ENCODE measurements around the gene POM121L12. TPM values are rescaled to one million over a fixed set of nuclear protein-coding genes. Genes with fewer than 3 reads are reported as not detected.

Gene POM121L12
- total RNA-seq, 1 experiment from 2014 or later = not detected

GRCh38 chr7:53050433-53050832, 15.0 kb downstream of the POM121L12 start:
- intact Hi-C loops (cut with micrococcal nuclease) = no loop called here

GRCh38 chr7:53059591-53059990, 24.2 kb downstream of the POM121L12 start:
- no peak for ATAC-seq
- POLR2A ChIA-PET (ENCODE audit: unreplicated experiment) = no interaction called here

More at GRCh38 chr7:53050433-53050832, 15.0 kb downstream of the POM121L12 start:
- Histone ChIP-seq H3K4me3 (ENCODE audit: low read length) (no peak overlapping the region), H2AFZ (ENCODE audit: low read length) (no peak overlapping the region), H3F3A (ENCODE audit: low read length, unreplicated experiment) (no peaks in the 10 kb centered on the region), H3K4me1 (ENCODE audit: insufficient read depth, low read length) (no peaks in the 10 kb centered on the region), H3K9me2 (replicated peaks; ENCODE audit: low read length) (no peaks in the 10 kb centered on the region), H3K79me2 (ENCODE audit: low read length) (no peaks in the 10 kb centered on the region), H3K27ac (ENCODE audit: low read length) (no peak overlapping the region), H3K4me2 (ENCODE audit: low read length) (no peak overlapping the region), H3K27me3 (ENCODE audit: low read length) (no peaks in the 10 kb centered on the region), H4K20me1 (ENCODE audit: low read length) (no peaks in the 10 kb centered on the region), H3K9ac (ENCODE audit: low read length) (no peak overlapping the region), H3K36me3 (ENCODE audit: low read depth, low read length) (no peaks in the 10 kb centered on the region), H3K9me3 (ENCODE audit: low read length) (no peaks in the 10 kb centered on the region)
- BruUV-seq (replicated peaks) = no TSS peak
- TF ChIP-seq CTCF (conservative IDR thresholded peaks at IDR 0.05; ENCODE audit: low read depth, low read length) (no peak), EZH2 (IDR thresholded peaks at IDR 0.05; ENCODE audit: low read length, unreplicated experiment) (no peak), EZH2phosphoT487 (IDR thresholded peaks at IDR 0.05; ENCODE audit: borderline replicate concordance, low read length) (no peak)
- ATAC-seq = no peak
- ChIA-PET CTCF (no interaction called here), POLR2A (ENCODE audit: unreplicated experiment) (no interaction called here)
- DNase-seq = no peak

GRCh38 chr7:53060066-53060465, 24.6 kb downstream of the POM121L12 start:
- Histone ChIP-seq H3K4me1 (ENCODE audit: insufficient read depth, low read length) (no peaks in the 10 kb centered on the region), H3K79me2 (ENCODE audit: low read length) (no peaks in the 10 kb centered on the region), H3K36me3 (ENCODE audit: low read depth, low read length) (no peaks in the 10 kb centered on the region), H3K27me3 (ENCODE audit: low read length) (no peaks in the 10 kb centered on the region), H2AFZ (ENCODE audit: low read length) (no peak overlapping the region), H3K9me3 (ENCODE audit: low read length) (0 out of 2 replicates have a peak, but pooled peaks cover 3% of the 10 kb centered on the region), H3K4me2 (ENCODE audit: low read length) (no peak overlapping the region), H3K9ac (ENCODE audit: low read length) (no peak overlapping the region), H4K20me1 (ENCODE audit: low read length) (no peaks in the 10 kb centered on the region), H3F3A (ENCODE audit: low read length, unreplicated experiment) (no peaks in the 10 kb centered on the region), H3K27ac (ENCODE audit: low read length) (no peak overlapping the region), H3K9me2 (replicated peaks; ENCODE audit: low read length) (no peaks in the 10 kb centered on the region), H3K4me3 (ENCODE audit: low read length) (no peak overlapping the region)
- TF ChIP-seq EZH2 (IDR thresholded peaks at IDR 0.05; ENCODE audit: low read length, unreplicated experiment) (no peak), EZH2phosphoT487 (IDR thresholded peaks at IDR 0.05; ENCODE audit: borderline replicate concordance, low read length) (no peak), CTCF (conservative IDR thresholded peaks at IDR 0.05; ENCODE audit: low read depth, low read length) (no peak)
- POLR2A ChIA-PET (ENCODE audit: unreplicated experiment) = no interaction called here
- BruUV-seq (replicated peaks) = no TSS peak
- CTCF ChIA-PET = no interaction called here
- ATAC-seq (no peak), DNase-seq (no peak)
- intact Hi-C loops (cut with micrococcal nuclease) = no loop called here

More at GRCh38 chr7:53059591-53059990, 24.2 kb downstream of the POM121L12 start:
- intact Hi-C loops (cut with micrococcal nuclease) = no loop called here
- H3K79me2 ChIP-seq (ENCODE audit: low read length) = no peaks in the 10 kb centered on the region
- TF ChIP-seq CTCF (conservative IDR thresholded peaks at IDR 0.05; ENCODE audit: low read depth, low read length) (no peak), EZH2phosphoT487 (IDR thresholded peaks at IDR 0.05; ENCODE audit: borderline replicate concordance, low read length) (no peak)
- H3K4me1 ChIP-seq (ENCODE audit: insufficient read depth, low read length) = no peaks in the 10 kb centered on the region
- no peak overlapping the region for H3K27ac ChIP-seq (ENCODE audit: low read length)
- H3K36me3 ChIP-seq (ENCODE audit: low read depth, low read length) = no peaks in the 10 kb centered on the region
- no peaks in the 10 kb centered on the region for H4K20me1 ChIP-seq (ENCODE audit: low read length)
- no peak overlapping the region for H3K4me2 ChIP-seq (ENCODE audit: low read length)
- H2AFZ ChIP-seq (ENCODE audit: low read length) = no peak overlapping the region
- no peak overlapping the region for H3K4me3 ChIP-seq (ENCODE audit: low read length)
- no peak for DNase-seq
- H3K9ac ChIP-seq (ENCODE audit: low read length) = no peak overlapping the region
- no peaks in the 10 kb centered on the region for H3K27me3 ChIP-seq (ENCODE audit: low read length)
- H3F3A ChIP-seq (ENCODE audit: low read length, unreplicated experiment) = no peaks in the 10 kb centered on the region
- H3K9me2 ChIP-seq (replicated peaks; ENCODE audit: low read length) = no peaks in the 10 kb centered on the region
- 0 out of 2 replicates have a peak, but pooled peaks cover 3% of the 10 kb centered on the region for H3K9me3 ChIP-seq (ENCODE audit: low read length)
- CTCF ChIA-PET = no interaction called here
- BruUV-seq (replicated peaks) = no TSS peak

Measured in PC-3 (cell line).